ENCODE data around the gene CREB3L2.

The CREB3L2 gene

GRCh38 chr7:137998250-137998649 lies 3.6 kb downstream of the CREB3L2 start:
- ChIA-PET POLR2A (interaction anchor here (0.7 kb wide), 1 partner anchor 11 kb away, joined by 5 read pairs; no protein-coding TSS in a partner anchor), CTCF (interaction anchor here (1.1 to 22.4 kb wide), 11 partner anchors 9 to 342 kb away, joined by 3 to 494 read pairs (median 8); no protein-coding TSS in a partner anchor)
- no peak for DNase-seq (ENCODE audit: extremely low spot score)
- no peak for TF ChIP-seq CTCF (IDR thresholded peaks at IDR 0.05; ENCODE audit: control extremely low read depth, extremely low read depth, low read depth, missing control alignments)

- DNase-seq (ENCODE audit: extremely low spot score), result no peak
- CTCF ChIA-PET, result interaction anchor here (1.0 to 22.4 kb wide), 7 partner anchors 9 to 88 kb away, joined by 3 to 494 read pairs (median 5); no protein-coding TSS in a partner anchor
- no peak for TF ChIP-seq CTCF (IDR thresholded peaks at IDR 0.05; ENCODE audit: control extremely low read depth, extremely low read depth, low read depth, missing control alignments)
- POLR2A ChIA-PET, result no interaction called here
Measured at GRCh38 chr7:137996871-137997270, 5.0 kb downstream of the CREB3L2 start.

GRCh38 chr7:137996386-137996851 lies 5.5 kb downstream of the CREB3L2 start:
- CTCF ChIA-PET, result interaction anchor here (1.0 to 22.4 kb wide), 5 partner anchors 9 to 87 kb away, joined by 4 to 494 read pairs (median 5); no protein-coding TSS in a partner anchor
- no peak for DNase-seq (ENCODE audit: extremely low spot score)
- POLR2A ChIA-PET, result no interaction called here
- no peak for TF ChIP-seq CTCF (IDR thresholded peaks at IDR 0.05; ENCODE audit: control extremely low read depth, extremely low read depth, low read depth, missing control alignments)

DNA sequence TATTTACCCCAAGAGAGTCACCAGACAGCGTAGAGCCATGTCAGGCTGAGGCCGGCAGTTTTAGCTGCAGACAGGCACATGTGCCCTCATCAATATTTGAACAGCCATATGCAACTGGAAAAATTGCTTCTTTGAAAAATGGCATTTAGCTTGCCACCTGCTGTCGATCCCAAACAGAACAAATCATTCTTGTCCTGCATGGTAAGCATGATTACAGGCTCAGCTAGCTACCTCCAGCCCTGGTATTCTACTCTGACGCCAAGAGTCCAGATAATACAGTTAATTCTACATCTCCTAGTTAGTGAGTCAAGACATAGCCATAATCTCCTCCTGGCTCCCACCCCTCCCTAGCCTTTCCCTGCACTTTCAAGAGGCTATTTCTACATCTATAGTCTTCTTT lies 7.7 kb downstream of the CREB3L2 start:
- POLR2A ChIA-PET, result no interaction called here

GRCh38 chr7:137993395-137993743 lies 8.5 kb downstream of the CREB3L2 start:
- DNase-seq (ENCODE audit: extremely low spot score), result no peak
- no peak for TF ChIP-seq CTCF (IDR thresholded peaks at IDR 0.05; ENCODE audit: control extremely low read depth, extremely low read depth, low read depth, missing control alignments)
- CTCF ChIA-PET, result interaction anchor here (2.0 to 22.4 kb wide), 4 partner anchors 8 to 84 kb away, joined by 7 to 494 read pairs (median 35); partner anchors contain the start of gene CREB3L2
- POLR2A ChIA-PET, result interaction anchor here (0.5 kb wide), 1 partner anchor 12 kb away, joined by 3 read pairs; no protein-coding TSS in a partner anchor

More for the DNA sequence above, 7.7 kb downstream of the CREB3L2 start:
- no peak for TF ChIP-seq CTCF (IDR thresholded peaks at IDR 0.05; ENCODE audit: control extremely low read depth, extremely low read depth, low read depth, missing control alignments)
- no peak for DNase-seq (ENCODE audit: extremely low spot score)
- CTCF ChIA-PET, result interaction anchor here (0.9 to 22.4 kb wide), 7 partner anchors 8 to 85 kb away, joined by 3 to 494 read pairs (median 6); partner anchors contain the start of gene CREB3L2

DNA sequence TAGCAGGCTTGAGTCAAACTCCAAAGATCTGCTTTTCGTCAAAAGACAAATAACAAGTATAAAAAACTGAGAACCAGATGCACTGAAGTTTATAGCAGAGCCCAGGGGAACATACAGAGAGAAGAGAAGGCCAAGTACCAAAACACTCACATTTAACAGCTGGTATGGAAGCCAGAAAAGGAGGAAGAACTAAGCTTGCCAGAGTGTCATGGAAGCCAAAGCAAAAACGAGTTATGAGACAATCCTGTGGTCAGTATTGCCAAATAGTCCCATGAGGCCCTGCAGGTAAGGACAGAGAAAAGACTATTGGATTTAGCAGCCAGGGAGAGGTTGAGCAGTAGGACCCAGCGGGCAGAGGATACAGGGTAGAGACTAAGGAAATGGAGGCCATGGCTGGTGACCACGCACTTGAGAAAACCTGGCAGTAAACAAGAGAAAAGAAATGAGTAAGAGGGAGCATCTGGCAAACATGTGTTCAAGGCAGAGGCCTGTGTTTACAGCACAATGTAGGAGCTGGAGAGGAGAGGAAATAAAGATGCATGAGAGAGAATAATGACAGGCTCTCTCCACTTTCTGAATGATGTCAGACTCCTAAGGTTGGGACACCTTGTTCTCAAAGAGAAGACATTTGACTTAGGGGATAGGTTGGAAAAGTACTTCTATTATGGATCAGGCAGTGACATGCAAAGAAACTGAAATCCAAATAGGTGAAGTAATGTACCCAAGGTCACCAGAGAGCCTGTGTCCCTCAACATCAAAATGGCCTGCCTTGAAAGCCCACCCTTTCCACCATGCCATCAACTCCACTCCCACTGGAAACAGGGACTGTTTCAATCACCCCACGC lies 9.1 kb downstream of the CREB3L2 start:
- CTCF ChIA-PET, result interaction anchor here (1.3 to 22.4 kb wide), 6 partner anchors 9 to 84 kb away, joined by 3 to 494 read pairs (median 12); partner anchors contain the start of gene CREB3L2
- POLR2A ChIA-PET, result interaction anchor here (0.5 kb wide), 1 partner anchor 11 kb away, joined by 3 read pairs; no protein-coding TSS in a partner anchor
- no peak for DNase-seq (ENCODE audit: extremely low spot score)
- TF ChIP-seq CTCF (IDR thresholded peaks at IDR 0.05; ENCODE audit: control extremely low read depth, extremely low read depth, low read depth, missing control alignments), result no peak
